ENCODE data around the gene SPG11. TPM values are rescaled to one million over a fixed set of nuclear protein-coding genes. Genes with fewer than 3 reads are reported as not detected.

The SPG11 gene
- total RNA-seq, 4 donors from 2014 or later: 45.2 to 82.8 (median 55.5) TPM

GRCh38 chr15:44591326-44591725 is 72.1 kb downstream of the SPG11 start:
- Histone ChIP-seq H3K4me3 (no peak overlapping the region), H3K27me3 (no peaks in the 10 kb centered on the region), H3K9me3 (no peaks in the 10 kb centered on the region), H3K27ac (peak overlapping the region in 1 of 4 donors; percentile 2), H3K36me3 (peaks cover 0 to 99% of the 10 kb centered on the region in 2 donors), H3K4me1 (no peaks in the 10 kb centered on the region)
- TF ChIP-seq CTCF (IDR thresholded peaks at IDR 0.05): no peak
- TF ChIP-seq POLR2AphosphoS5 (IDR thresholded peaks at IDR 0.05): no peak
- TF ChIP-seq EP300 (IDR thresholded peaks at IDR 0.05): no peak
- no peak for TF ChIP-seq POLR2A (IDR thresholded peaks at IDR 0.05)
- ATAC-seq: no peak
- 100% methylated on average over 1 of the region's 1 CpG for WGBS, 2 donors (ENCODE audit: low coverage in 1 of 2)

GRCh38 chr15:44588541-44588940 is 74.9 kb downstream of the SPG11 start:
- H3K9me3 ChIP-seq: no peaks in the 10 kb centered on the region
- H3K4me3 ChIP-seq: no peak overlapping the region
- H3K27ac ChIP-seq: no peak overlapping the region
- no peak for ATAC-seq
- H3K36me3 ChIP-seq: peaks cover 0 to 99% of the 10 kb centered on the region in 2 donors
- no peaks in the 10 kb centered on the region for H3K4me1 ChIP-seq
- TF ChIP-seq EP300 (IDR thresholded peaks at IDR 0.05): no peak
- no peak for TF ChIP-seq POLR2A (IDR thresholded peaks at IDR 0.05)
- no peak for TF ChIP-seq CTCF (IDR thresholded peaks at IDR 0.05)
- no peak for TF ChIP-seq POLR2AphosphoS5 (IDR thresholded peaks at IDR 0.05)
- H3K27me3 ChIP-seq: no peaks in the 10 kb centered on the region
- 89 to 92% methylated on average over 5 of the region's 5 CpGs for WGBS, 2 donors (ENCODE audit: low coverage in 1 of 2)

GRCh38 chr15:44585633-44586032 is 77.8 kb downstream of the SPG11 start:
- H3K27ac ChIP-seq: no peak overlapping the region
- H3K9me3 ChIP-seq: no peaks in the 10 kb centered on the region
- H3K4me3 ChIP-seq: no peak overlapping the region
- WGBS, 2 donors (ENCODE audit: low coverage in 1 of 2): 71 to 90% methylated on average over 2 of the region's 2 CpGs
- H3K36me3 ChIP-seq: peaks cover 0 to 97% of the 10 kb centered on the region in 2 donors
- no peak for ATAC-seq
- no peaks in the 10 kb centered on the region for H3K27me3 ChIP-seq
- no peaks in the 10 kb centered on the region for H3K4me1 ChIP-seq
- TF ChIP-seq POLR2A (IDR thresholded peaks at IDR 0.05): no peak
- TF ChIP-seq EP300 (IDR thresholded peaks at IDR 0.05): no peak
- TF ChIP-seq CTCF (IDR thresholded peaks at IDR 0.05): no peak
- TF ChIP-seq POLR2AphosphoS5 (IDR thresholded peaks at IDR 0.05): no peak

GRCh38 chr15:44584162-44584749 is 79.2 kb downstream of the SPG11 start:
- no peak overlapping the region for H3K4me3 ChIP-seq
- TF ChIP-seq EP300 (IDR thresholded peaks at IDR 0.05) (no peak), CTCF (IDR thresholded peaks at IDR 0.05) (peak in 2 of 4 experiments; percentile 8 to 27)
- no peak overlapping the region for H3K27ac ChIP-seq
- peaks cover 0 to 93% of the 10 kb centered on the region in 2 donors for H3K36me3 ChIP-seq
- no peaks in the 10 kb centered on the region for H3K27me3 ChIP-seq
- no peaks in the 10 kb centered on the region for H3K9me3 ChIP-seq
- H3K4me1 ChIP-seq: no peaks in the 10 kb centered on the region
- 79% methylated on average over 4 of the region's 5 CpGs; no CpG with 5 or more reads in 1 of the 2 donors for WGBS, 2 donors (ENCODE audit: low coverage in 1 of 2)
- ATAC-seq: no peak

- peaks cover 0 to 53% of the 10 kb centered on the region in 2 donors for H3K36me3 ChIP-seq
- TF ChIP-seq POLR2AphosphoS5 (IDR thresholded peaks at IDR 0.05): no peak
- TF ChIP-seq POLR2A (IDR thresholded peaks at IDR 0.05): no peak
- no peak for TF ChIP-seq CTCF (IDR thresholded peaks at IDR 0.05)
- no peak for TF ChIP-seq EP300 (IDR thresholded peaks at IDR 0.05)
- no peaks in the 10 kb centered on the region for H3K4me1 ChIP-seq
- ATAC-seq: no peak
- no peak overlapping the region for H3K4me3 ChIP-seq
- no peaks in the 10 kb centered on the region for H3K27me3 ChIP-seq
- WGBS, 2 donors (ENCODE audit: low coverage in 1 of 2): 83 to 94% methylated on average over 2 of the region's 2 CpGs
- no peaks in the 10 kb centered on the region for H3K9me3 ChIP-seq
- no peak overlapping the region for H3K27ac ChIP-seq
Observed at GRCh38 chr15:44580105-44580504, 83.4 kb downstream of the SPG11 start.
